SK-N-SH treated with all-trans-retinoic acid at 6 μM for 48 hours (cell line): Measurements from ENCODE around the gene EDEM1.
A peak's percentile ranks its signal among the peaks of the same experiment; 100 is the strongest.

Experiments
- ATAC-seq: fragments of 200-7000 bp; cut with Tn5 transposase; 3 replicates; pipeline ENCODE4 v1.9.1; 2020; ENCODE audit warnings: mild to moderate bottlenecking, moderate library complexity
- ARNTL ChIP-seq: fragments of 450-650 bp; formaldehyde crosslinking; IDR thresholded peaks from 2 replicates; pipeline ENCODE4 v1.5.0; 2020; ENCODE audit warnings: low read depth, mild to moderate bottlenecking, moderate library complexity, borderline replicate concordance
- BACH2 ChIP-seq: fragments of 250-450 bp; sonication (Bioruptor Pico); IDR thresholded peaks from 2 replicates; pipeline ENCODE4 v1.9.0; 2021; ENCODE audit warnings: mild to moderate bottlenecking, borderline replicate concordance
- CREB5 ChIP-seq: fragments of 250-450 bp; sonication (Bioruptor Pico); IDR thresholded peaks from 2 replicates; pipeline ENCODE4 v1.5.1; 2020; ENCODE audit warnings: low read depth, mild to moderate bottlenecking, moderate library complexity
- CSDC2 ChIP-seq: fragments of 250-450 bp; sonication (Bioruptor Pico); IDR thresholded peaks from 2 replicates; pipeline ENCODE4 v1.5.0; 2020; ENCODE audit warnings: mild to moderate bottlenecking, moderate library complexity
- CSRNP3 ChIP-seq: fragments of 250-450 bp; sonication (Bioruptor Pico); IDR thresholded peaks from 2 replicates; pipeline ENCODE4 v1.5.1; 2021; ENCODE audit warnings: mild to moderate bottlenecking, moderate library complexity
- ESRRG ChIP-seq: fragments of 250-450 bp; sonication (Bioruptor Pico); IDR thresholded peaks from 2 replicates; pipeline ENCODE4 v1.6.1; 2021; ENCODE audit warnings: mild to moderate bottlenecking
- GLIS3 ChIP-seq: fragments of 250-450 bp; sonication (Bioruptor Pico); IDR thresholded peaks from 2 replicates; pipeline ENCODE4 v1.5.0; 2020; ENCODE audit warnings: mild to moderate bottlenecking, moderate library complexity
- ISL1 ChIP-seq: fragments of 250-450 bp; sonication (Bioruptor Pico); IDR thresholded peaks from 2 replicates; pipeline ENCODE4 v2.1.2; 2022; ENCODE audit warnings: mild to moderate bottlenecking, moderate library complexity
- PATZ1 ChIP-seq: fragments of 250-450 bp; sonication (Bioruptor Pico); IDR thresholded peaks from 2 replicates; pipeline ENCODE4 v1.8.0; 2020; ENCODE audit warnings: mild to moderate bottlenecking, moderate library complexity, borderline replicate concordance
- PPARA ChIP-seq: fragments of 250-450 bp; sonication (Bioruptor Pico); IDR thresholded peaks from 2 replicates; pipeline ENCODE4 v1.5.0; 2020; ENCODE audit warnings: mild to moderate bottlenecking, borderline replicate concordance
- RARB ChIP-seq: fragments of 250-450 bp; sonication (Bioruptor Pico); IDR thresholded peaks from 2 replicates; pipeline ENCODE4 v1.8.0; 2021; ENCODE audit warnings: mild to moderate bottlenecking, moderate library complexity
- SNAI2 ChIP-seq: fragments of 250-450 bp; sonication (Bioruptor Pico); IDR thresholded peaks from 2 replicates; pipeline ENCODE4 v1.5.0; 2020; ENCODE audit warnings: mild to moderate bottlenecking, moderate library complexity
- TOX ChIP-seq: fragments of 250-450 bp; sonication (Bioruptor Pico); IDR thresholded peaks from 2 replicates; pipeline ENCODE4 v1.8.0; 2021; ENCODE audit warnings: mild to moderate bottlenecking, moderate library complexity, borderline replicate concordance
- TSHZ2 ChIP-seq: fragments of 250-450 bp; sonication (Bioruptor Pico); IDR thresholded peaks from 2 replicates; pipeline ENCODE4 v1.5.0; 2020; ENCODE audit warnings: mild to moderate bottlenecking, moderate library complexity
- ZC3H10 ChIP-seq: fragments of 250-450 bp; sonication (Bioruptor Pico); IDR thresholded peaks from 2 replicates; pipeline ENCODE4 v1.5.1; 2021; ENCODE audit warnings: mild to moderate bottlenecking, moderate library complexity
- ZFP30 ChIP-seq: fragments of 450-650 bp; formaldehyde crosslinking; IDR thresholded peaks from 2 replicates; pipeline ENCODE4 v1.5.0; 2022; ENCODE audit warnings: mild to moderate bottlenecking, moderate library complexity
- ZNF70 ChIP-seq: fragments of 450-650 bp; formaldehyde crosslinking; IDR thresholded peaks from 2 replicates; pipeline ENCODE4 v1.5.0; 2020; ENCODE audit warnings: mild to moderate bottlenecking, moderate library complexity
- ZNF8 ChIP-seq: fragments of 450-650 bp; formaldehyde crosslinking; IDR thresholded peaks from 2 replicates; pipeline ENCODE4 v1.5.0; 2020; ENCODE audit warnings: mild to moderate bottlenecking, moderate library complexity

Gene EDEM1

GRCh38 chr3:5222283-5223005 lies 34.9 kb downstream of the EDEM1 start (continued):
- no peak for TF ChIP-seq ARNTL (CRISPR knock-in tag)
- TF ChIP-seq ESRRG (CRISPR knock-in tag): no peak
- no peak for TF ChIP-seq TOX
- TF ChIP-seq ZNF8: no peak
- TF ChIP-seq CSRNP3 (CRISPR knock-in tag): no peak
- TF ChIP-seq ZC3H10 (CRISPR knock-in tag): no peak
- TF ChIP-seq, all 23 proteins: peak for 0

GRCh38 chr3:5226783-5227182 lies 39.3 kb downstream of the EDEM1 start:
- ATAC-seq: peak; percentile 62; the same call in 2 of the 3 replicates
- no peak for TF ChIP-seq ISL1 (CRISPR knock-in tag)
- no peak for TF ChIP-seq ZC3H10 (CRISPR knock-in tag)
- TF ChIP-seq TSHZ2: no peak
- no peak for TF ChIP-seq CSDC2 (CRISPR knock-in tag)
- no peak for TF ChIP-seq GLIS3
- no peak for TF ChIP-seq PATZ1
- TF ChIP-seq ZNF70 (CRISPR knock-in tag): no peak
- no peak for TF ChIP-seq SNAI2 (CRISPR knock-in tag)
- no peak for TF ChIP-seq PPARA (CRISPR knock-in tag)
- no peak for TF ChIP-seq ARNTL (CRISPR knock-in tag)
- TF ChIP-seq BACH2 (CRISPR knock-in tag): no peak
- TF ChIP-seq RARB (CRISPR knock-in tag): no peak
- no peak for TF ChIP-seq CREB5 (CRISPR knock-in tag)
- TF ChIP-seq TOX: no peak
- no peak for TF ChIP-seq ZFP30 (CRISPR knock-in tag)
- no peak for TF ChIP-seq ESRRG (CRISPR knock-in tag)

GRCh38 chr3:5227812-5228211 lies 40.3 kb downstream of the EDEM1 start:
- TF ChIP-seq PPARA (CRISPR knock-in tag) (no peak), ZNF8 (no peak), CREB5 (CRISPR knock-in tag) (no peak), ESRRG (CRISPR knock-in tag) (no peak), TSHZ2 (no peak), PATZ1 (no peak)
- ATAC-seq: no peak
